ENCODE results near the gene NDUFAF7.
"Not testable (repeated sequence)": the region's sequence is repeated elsewhere in the genome, so short reads cannot be mapped to it uniquely, and the experiment has no call there.

Gene NDUFAF7

DNA sequence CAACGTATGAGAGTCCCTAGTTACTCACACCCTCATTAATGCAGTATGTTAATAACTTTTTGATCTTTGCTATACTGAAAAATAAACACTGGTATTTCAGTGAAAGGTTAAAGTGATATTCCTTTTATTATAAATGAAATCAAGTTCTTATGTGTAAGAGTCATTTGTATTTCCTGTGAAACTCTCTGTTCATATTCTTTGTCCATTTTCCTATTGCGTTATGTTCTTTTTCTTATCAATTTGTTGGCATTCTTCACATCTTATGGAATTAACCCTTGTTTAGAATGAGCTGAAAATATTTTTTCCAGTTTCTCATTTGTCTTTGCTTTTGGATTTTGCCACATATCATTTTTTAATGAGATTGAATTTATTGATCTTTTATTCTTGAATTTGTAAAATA, 44.8 kb downstream of the NDUFAF7 start:
- TF ChIP-seq CTCF (IDR thresholded peaks at IDR 0.05; ENCODE audit: low read depth, low read length), result no peak
- peak in 1 of 2 donors; percentile 40 for DNase-seq (ENCODE audit: low read depth in 2 of 2)
- H3K4me3 ChIP-seq (replicated peaks in 1 of 2; ENCODE audit: low read depth in 2 of 2, low read length in 2 of 2), result no peak overlapping the region

DNA sequence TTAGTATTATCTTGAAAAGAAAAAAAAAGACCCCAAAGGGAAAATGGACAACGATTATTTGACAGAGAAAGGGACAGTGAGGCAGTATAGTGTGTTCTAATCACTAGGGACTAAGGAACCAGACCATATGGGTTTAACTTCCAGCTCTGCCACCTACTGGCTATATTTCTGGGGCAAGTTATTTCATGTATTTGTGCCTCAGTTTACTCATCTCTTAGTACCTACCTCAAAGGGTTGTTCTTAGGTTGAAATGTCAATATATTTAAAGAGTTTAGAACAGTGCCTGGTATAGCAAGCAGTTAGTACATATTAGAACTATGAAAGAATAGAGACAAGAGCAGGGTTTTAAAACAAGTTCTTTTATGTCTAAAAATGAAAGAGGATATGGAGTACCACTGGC, 50.5 kb downstream of the NDUFAF7 start:
- TF ChIP-seq CTCF (IDR thresholded peaks at IDR 0.05; ENCODE audit: low read depth, low read length), result peak; percentile 0
- no peak for DNase-seq (ENCODE audit: low read depth in 2 of 2)
- H3K4me3 ChIP-seq (replicated peaks in 1 of 2; ENCODE audit: low read depth in 2 of 2, low read length in 2 of 2), result no peak overlapping the region

- TF ChIP-seq CTCF (IDR thresholded peaks at IDR 0.05; ENCODE audit: low read depth, low read length), result no peak
- H3K4me3 ChIP-seq (replicated peaks in 1 of 2; ENCODE audit: low read depth in 2 of 2, low read length in 2 of 2), result no peak overlapping the region
- DNase-seq (ENCODE audit: low read depth in 2 of 2), result peak; percentile 33 to 58
Observed at GRCh38 chr2:37282746-37283145, 51.3 kb downstream of the NDUFAF7 start.

DNA sequence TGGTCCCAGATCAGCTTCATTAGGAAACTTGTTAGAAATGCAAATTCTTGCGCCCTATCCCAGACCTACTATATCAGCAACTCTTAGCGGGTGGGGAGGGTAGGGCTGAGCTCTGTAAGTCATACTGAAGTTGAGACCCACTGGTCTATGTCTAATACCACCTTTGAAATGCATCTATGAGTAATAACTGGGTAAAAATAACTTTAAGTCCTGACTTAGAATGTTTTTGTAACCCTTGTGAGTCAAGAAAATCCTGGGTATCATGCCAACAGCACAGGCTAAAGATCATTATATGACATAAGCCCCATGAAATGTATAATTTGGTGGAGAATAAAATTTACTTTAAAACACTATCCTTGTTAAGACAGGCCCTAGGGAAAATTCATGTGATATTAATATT, 51.7 kb downstream of the NDUFAF7 start:
- TF ChIP-seq CTCF (IDR thresholded peaks at IDR 0.05; ENCODE audit: low read depth, low read length), result no peak
- no peak overlapping the region for H3K4me3 ChIP-seq (replicated peaks in 1 of 2; ENCODE audit: low read depth in 2 of 2, low read length in 2 of 2)
- peak; percentile 86 to 94 for DNase-seq (ENCODE audit: low read depth in 2 of 2)

GRCh38 chr2:37284381-37284780, 52.9 kb downstream of the NDUFAF7 start:
- no peak overlapping the region for H3K4me3 ChIP-seq (replicated peaks in 1 of 2; ENCODE audit: low read depth in 2 of 2, low read length in 2 of 2)
- peak; percentile 55 to 59 for DNase-seq (ENCODE audit: low read depth in 2 of 2)
- TF ChIP-seq CTCF (IDR thresholded peaks at IDR 0.05; ENCODE audit: low read depth, low read length), result no peak

DNA sequence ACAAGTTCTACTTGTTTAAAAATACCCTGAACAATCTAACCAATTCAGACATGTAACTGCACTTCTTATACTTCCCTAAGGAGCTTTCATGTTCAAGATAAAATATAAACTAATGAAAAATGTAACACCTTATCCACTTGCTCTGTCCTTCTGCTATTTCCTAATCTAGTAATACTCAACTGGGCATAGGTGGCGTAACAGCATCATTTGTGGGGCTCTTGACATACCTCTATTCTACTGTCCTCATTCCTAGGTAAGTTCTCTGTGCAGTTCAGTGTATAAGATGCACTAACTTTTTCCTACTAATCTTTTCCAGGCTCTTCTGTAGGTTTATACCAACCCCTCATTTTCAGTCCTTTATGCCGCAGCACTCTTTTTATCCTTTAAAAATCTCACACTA, 56.5 kb downstream of the NDUFAF7 start:
- H3K4me3 ChIP-seq (replicated peaks in 1 of 2; ENCODE audit: low read depth in 2 of 2, low read length in 2 of 2), result no peak overlapping the region
- TF ChIP-seq CTCF (IDR thresholded peaks at IDR 0.05; ENCODE audit: low read depth, low read length), result no peak
- no peak for DNase-seq (ENCODE audit: low read depth in 2 of 2)

DNA sequence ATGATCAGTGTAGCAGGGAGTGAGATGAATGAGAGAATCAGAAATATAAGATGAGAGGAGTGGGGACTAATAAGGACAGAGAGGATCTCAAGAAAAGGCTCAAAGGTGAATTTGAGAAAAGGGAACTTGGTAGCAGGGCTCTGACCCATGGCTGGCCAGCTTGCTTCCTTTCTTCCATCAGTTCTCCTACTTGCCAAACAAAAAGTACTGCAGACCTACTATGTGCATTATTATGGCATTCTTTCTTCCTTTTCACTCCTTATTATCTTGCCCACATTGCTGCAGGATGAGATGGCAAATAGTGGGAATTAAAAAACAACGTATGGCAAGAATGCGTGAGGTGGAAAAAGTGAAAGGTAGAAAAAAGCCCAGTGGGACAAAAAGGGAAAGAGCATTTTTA, 60.2 kb downstream of the NDUFAF7 start:
- TF ChIP-seq CTCF (IDR thresholded peaks at IDR 0.05; ENCODE audit: low read depth, low read length), result no peak
- no peak overlapping the region for H3K4me3 ChIP-seq (replicated peaks in 1 of 2; ENCODE audit: low read depth in 2 of 2, low read length in 2 of 2)
- DNase-seq (ENCODE audit: low read depth in 2 of 2), result no peak

DNA sequence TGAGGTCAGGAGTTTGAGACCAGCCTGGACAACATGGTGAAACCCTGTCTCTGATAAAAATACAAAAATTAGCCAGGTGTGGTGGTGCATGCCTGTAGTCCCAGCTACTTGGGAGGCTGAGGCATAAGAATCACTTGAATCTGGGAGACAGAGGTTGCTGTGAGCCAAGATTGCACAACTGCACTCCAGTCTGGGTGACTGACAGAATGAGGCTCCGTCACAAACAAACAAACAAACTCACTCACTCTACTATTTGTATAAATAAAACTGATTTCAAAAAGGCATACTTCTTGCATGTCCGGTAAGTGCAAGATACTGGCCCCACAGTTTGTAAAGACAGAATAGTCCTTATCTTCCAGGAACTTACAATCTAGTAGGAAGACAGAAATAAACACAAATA, 63.4 kb downstream of the NDUFAF7 start:
- not testable (repeated sequence) for DNase-seq (ENCODE audit: low read depth in 2 of 2); H3K4me3 ChIP-seq (replicated peaks in 1 of 2; ENCODE audit: low read depth in 2 of 2, low read length in 2 of 2)
